T-helper 2 cell treated with Interferon-gamma antibody and Interleukin-4, amounts not matched to agents 100 ng/mL and 5 ng/mL, for 36 hours (primary cell): ENCODE data around the gene TADA2B. TPM values are rescaled to one million over a fixed set of nuclear protein-coding genes. Genes with fewer than 3 reads are reported as not detected.

Experiments used
- intact Hi-C: fragments of 100-400 bp; cut with micrococcal nuclease; formaldehyde crosslinking; loops from one replicate; pipeline ENCODE4 v1.15.1; 2023
- total RNA-seq: library from RNA; stranded (reverse); gene quantifications from 2 replicates; pipeline ENCODE4 v1.2.3, GENCODE V29; 2022

The TADA2B gene
- total RNA-seq, 1 donor from 2014 or later, result 25.2 TPM

DNA sequence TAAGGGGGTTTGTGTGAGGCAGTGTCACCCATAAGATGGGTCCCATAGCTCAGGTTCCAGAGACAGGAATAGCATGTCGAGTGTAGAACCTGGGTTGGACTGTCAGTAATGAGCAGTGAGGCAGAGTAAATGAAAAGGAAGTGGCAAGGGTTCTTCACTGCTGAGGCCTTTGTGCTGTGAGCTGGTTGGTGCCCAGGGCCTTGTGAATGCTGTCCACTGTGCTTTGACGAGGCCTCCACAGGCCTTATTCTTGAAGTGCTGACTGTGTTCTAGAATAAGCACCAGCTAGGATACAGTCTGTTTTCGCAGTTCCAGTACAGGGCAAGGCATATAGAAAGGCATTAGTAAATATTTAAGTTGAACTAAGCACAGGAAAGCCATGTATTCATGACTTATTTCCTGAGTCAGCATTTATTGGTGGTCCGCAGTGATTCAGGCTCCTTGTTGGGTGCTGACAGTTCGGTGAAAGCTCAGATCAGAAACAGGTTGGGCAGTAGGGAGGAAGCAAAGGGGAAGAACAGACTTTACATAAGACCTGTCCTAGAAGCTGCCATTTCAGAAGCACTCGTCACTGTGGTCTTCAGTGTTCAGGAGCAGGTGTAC is 25.6 kb upstream of the TADA2B start:
- intact Hi-C loops, result no loop called here

- intact Hi-C loops, result no loop called here
Observed at GRCh38 chr4:7018281-7018680, 24.9 kb upstream of the TADA2B start.

- intact Hi-C loops, result no loop called here
Observed at GRCh38 chr4:7019367-7019766, 23.8 kb upstream of the TADA2B start.

- intact Hi-C loops, result no loop called here
Observed at GRCh38 chr4:7020290-7020689, 22.9 kb upstream of the TADA2B start.

DNA sequence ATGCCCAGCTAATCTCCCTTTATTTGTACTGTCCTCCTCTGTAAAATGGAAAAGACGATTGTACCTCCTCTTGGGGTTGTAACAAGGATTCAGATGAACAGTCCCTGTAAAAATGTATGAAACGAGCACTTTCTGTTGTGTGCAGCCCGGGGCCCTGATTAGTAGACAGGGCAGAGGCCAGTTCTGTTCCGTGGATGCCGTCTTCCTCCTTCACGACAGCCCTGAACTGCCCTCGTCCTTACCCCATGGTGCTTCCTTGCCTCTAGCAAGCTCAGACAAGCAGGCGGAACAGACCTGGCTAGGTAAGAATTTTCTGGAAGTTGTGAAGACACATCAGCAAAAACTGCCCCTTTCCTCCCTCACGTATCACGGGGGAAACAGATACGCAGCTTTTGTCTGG is 22.3 kb upstream of the TADA2B start:
- intact Hi-C loops, result no loop called here

DNA sequence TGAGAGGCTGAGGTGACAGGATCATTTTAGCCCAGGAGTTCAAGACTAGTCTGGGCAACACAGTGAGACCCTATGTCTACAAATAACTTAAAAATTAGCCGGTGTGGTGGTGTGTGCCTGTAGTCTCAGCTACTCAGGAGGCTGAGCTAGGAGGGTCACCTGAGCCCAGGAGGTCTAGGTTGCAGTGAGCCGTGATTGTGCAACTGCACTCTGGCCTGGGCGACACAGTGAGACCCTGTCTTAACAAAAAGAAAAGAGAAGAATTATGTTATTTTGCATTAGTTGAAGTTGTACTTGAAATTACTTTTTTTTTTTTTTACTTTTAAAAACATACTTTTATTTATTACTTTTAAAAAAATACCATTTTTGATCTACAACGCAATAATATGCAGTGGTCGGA is 21.8 kb upstream of the TADA2B start:
- intact Hi-C loops, result no loop called here

DNA sequence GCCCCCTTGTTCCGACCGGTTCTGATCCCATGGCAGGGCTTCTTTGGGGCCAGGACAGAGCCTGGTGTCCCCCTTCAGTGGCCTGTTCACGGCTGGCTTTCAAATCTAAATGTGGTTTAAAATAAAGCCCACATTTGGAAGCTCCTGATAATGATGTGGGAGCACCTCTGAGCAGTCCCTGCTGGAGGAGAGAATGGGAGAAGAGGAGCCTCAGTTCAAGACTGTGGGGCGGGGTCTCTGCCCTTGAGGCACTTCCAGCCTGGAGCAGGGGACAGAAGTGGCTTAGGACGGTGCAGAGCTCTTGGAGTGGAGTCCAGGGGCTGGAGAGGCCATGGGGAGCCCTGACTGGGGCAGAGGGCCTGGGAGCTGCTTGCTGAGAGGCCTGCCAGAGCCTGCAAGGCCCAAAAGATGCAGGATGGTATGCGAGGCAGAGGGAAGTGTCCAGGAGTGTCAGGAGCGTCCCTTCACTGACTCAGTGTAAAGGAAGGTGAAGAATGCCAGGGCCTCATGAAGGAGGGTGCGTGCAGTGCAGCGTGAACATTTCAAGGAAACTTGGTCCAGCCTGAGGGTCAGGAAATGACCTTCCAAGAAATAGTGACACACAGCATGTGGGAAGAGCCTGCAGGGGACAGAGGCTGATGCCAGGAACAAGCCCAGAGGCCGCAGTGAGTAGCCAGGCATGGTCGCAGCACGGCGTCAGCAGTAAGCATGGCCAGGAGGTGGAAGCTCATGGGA is 21.1 kb upstream of the TADA2B start:
- intact Hi-C loops, result no loop called here

DNA sequence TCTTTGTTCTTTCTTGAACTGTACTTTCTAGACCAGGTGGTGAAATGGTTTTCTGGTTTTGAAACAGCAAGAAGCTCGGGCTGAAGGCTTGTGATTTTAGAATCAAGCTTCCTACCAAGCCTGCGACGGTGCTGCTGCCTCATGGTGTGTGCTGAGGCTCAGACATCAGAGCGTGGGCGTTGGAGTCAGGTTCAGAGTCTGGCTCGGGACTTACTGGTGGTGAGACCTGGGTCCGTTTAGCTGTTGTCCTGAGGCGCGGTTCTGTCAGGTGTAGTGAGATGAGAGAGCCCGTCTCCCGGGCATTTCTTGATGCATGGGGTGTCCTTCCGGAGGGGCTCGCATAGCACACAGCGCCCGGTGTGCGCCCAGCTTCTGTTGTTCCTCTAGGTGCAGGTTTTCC is 19.7 kb upstream of the TADA2B start:
- intact Hi-C loops, result no loop called here

- intact Hi-C loops, result no loop called here
Observed at GRCh38 chr4:7023901-7024300, 19.3 kb upstream of the TADA2B start.

- intact Hi-C loops, result no loop called here
Observed at GRCh38 chr4:7024336-7024890, 18.8 kb upstream of the TADA2B start.

- intact Hi-C loops, result no loop called here
Observed at GRCh38 chr4:7025040-7025602, 18.1 kb upstream of the TADA2B start.

GRCh38 chr4:7026107-7026506 is 17.1 kb upstream of the TADA2B start:
- intact Hi-C loops, result no loop called here

DNA sequence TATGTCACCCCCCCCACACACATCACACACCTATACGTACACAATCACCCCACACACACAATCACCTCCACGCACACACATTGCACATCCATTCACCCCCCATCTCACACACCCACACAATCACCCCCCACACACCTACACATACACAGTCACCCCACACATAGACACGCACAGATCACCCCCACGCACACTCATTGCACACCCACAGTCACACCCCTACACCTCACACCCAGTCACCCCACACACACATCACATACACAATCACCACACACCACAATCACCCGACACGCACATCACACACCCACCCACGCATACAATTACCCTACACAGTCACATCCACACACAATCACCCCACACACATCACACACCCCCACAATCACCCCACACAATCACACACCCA is 15.9 kb upstream of the TADA2B start:
- intact Hi-C loops, result no loop called here

- intact Hi-C loops, result no loop called here
Observed at GRCh38 chr4:7027913-7028312, 15.3 kb upstream of the TADA2B start.

- intact Hi-C loops, result no loop called here
Observed at GRCh38 chr4:7029212-7029611, 14.0 kb upstream of the TADA2B start.

- intact Hi-C loops, result no loop called here
Observed at GRCh38 chr4:7029921-7030320, 13.3 kb upstream of the TADA2B start.

DNA sequence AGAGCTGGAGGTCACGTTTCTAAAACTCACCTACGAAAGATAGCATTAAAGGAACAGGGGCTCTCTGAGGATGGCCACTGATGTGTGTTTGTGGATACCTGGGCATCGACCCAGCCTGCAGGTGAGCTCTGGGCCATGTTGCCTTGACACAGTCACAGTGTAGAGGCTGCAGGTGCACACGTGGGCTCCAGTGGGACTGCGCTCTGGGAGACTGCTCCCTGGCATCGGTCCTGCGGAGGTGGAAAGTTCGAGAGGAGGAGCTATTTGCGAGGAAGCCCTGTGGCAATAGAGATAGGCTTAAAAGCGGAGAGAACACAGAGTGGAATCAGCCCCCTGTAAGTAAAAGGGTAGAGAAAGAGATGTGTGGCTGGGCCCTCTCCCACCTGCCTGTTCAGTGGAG is 12.3 kb upstream of the TADA2B start:
- intact Hi-C loops, result no loop called here

DNA sequence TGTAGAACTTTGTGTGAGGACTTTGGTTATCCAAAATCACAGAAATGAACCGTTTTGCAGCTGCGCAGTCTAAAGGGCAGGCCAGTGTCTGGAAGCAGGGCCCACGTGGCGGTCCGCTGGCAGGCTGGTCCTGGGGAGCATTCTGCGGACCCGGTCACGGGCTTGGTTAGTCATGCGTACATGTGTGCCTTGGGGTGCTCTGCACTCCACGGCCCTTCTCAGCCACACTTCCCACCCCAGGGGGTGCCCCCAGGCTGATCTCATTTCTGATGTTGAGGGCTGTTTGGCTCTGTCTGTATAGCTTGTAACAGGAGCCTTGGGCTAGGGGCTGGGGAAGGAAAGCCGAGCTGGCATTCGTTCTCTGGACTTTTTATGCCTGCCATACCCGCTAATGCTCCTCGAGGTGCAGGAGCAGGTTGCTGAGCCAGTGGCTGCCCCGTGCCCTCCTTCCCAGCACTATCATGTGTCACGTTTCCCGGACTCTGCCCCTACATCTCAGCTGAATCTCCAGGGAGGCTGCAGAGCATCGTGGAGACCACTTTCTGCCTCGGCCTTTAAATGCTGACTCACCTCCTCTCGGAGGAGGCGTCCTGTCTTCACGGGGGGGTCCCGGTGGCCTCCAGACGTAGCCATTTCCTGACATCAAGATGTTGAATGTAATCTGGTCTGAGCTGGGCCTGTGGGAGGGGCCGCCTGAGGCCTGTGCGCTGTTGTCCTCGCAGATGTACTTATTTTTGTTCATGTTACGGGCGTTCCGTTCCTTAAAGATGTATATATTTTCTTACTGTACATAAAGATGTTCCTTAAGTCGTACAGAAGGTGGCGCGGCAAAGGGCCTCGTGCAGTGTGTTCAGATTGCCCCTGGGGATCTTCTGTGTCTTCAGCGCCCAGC is 11.4 kb upstream of the TADA2B start:
- intact Hi-C loops, result no loop called here

DNA sequence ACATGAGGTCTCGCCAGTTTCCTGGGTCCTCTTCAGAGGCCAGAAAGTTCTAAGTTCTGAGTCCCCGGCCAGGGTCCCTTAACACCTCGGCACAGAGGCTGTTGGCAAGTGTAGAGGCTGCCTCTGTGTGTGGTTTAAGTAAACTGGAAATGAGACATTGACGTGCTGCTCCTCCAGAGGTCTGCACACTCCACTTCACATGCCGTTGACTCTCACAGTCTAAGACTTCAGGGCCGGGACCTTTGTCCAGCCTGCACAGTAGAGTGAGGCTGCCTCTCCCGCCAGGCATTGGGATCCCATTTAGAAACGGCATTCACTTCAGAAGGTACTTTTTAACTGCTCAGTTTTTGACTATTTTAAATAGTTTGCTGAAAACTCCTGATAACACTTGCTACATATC is 10.6 kb upstream of the TADA2B start:
- intact Hi-C loops, result no loop called here

DNA sequence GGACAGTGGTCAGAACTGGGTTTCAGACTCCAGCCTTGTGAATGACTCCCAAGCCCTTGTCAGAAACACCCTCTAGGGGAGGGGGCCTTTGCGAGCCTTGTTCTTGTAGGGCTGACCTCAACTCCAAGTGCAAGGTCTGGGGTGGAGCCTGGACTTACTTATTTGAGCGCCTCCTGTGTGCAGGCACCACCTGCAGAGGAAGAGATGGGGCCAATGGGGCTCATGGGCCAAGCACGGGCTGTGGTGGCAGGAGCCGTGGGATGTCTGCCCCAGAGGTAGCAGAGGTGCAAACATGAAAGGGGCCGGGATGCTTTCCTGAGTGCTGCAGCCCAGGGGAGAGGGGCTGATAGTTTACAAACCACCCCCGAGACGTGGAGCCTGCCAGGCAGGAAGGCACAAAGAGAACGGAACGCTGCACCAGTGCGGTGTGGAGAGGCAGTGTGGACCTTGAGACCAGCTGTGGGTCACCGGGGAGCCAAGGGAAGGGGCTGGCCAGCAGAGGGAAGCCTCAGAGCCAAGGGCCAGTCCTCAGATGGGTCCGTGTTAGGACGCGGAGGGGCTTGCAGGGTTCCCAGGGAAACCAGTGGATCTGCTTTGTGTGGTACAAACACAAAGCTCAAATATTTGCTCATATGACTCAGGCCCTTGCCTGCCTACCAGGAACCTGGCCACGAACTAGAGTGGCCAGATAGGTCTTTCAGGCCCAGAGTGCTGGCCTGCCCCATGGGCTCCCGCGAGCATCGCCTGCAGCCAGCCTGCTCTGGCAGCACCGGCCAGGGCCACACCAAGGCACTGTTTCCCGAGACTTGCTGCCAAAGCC is 8.7 kb upstream of the TADA2B start:
- intact Hi-C loops, result no loop called here

DNA sequence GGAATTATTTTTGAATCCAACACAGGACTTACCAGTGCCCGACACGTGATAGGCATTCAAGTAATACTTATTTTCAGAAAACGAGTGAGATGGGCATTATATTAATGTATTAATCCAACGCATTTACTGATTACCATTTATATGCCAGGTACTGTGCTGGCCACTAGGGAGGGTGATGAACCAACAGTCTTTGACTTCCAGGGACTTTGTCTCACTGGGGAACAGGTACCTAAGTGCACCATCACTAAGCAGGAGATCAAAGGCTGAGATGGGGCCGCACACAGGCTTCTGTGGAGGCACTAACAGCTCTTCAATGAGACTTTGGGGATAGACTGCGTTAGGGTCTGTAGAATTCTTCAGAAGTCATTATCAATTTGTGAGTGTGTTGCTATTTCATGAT is 5.7 kb upstream of the TADA2B start:
- intact Hi-C loops, result no loop called here
